HL-60 (cell line): Measurements from ENCODE around the gene DENND1B.

Experiments used
- DNase-seq, 2 experiments: peaks; one replicate each; pipeline ENCODE4 v3.0.0-alpha.2; 2010 to 2020; ENCODE audit warnings: low read depth in 1 of 2, low spot score in 1 of 2
- H3K27ac ChIP-seq: fragments of 250-450 bp; sonication (Bioruptor Pico); replicated peaks from 2 replicates; pipeline ENCODE4 v1.5.1; 2020; ENCODE audit warnings: mild to moderate bottlenecking, moderate library complexity
- H3K27me3 ChIP-seq: fragments of 250-450 bp; sonication (Bioruptor Pico); 2 replicates; pipeline ENCODE4 v1.5.1; 2021; ENCODE audit warnings: mild to moderate bottlenecking, moderate library complexity; ENCODE audit not compliant: insufficient read depth, poor library complexity, severe bottlenecking
- H3K4me3 ChIP-seq: replicated peaks from 2 replicates; pipeline ENCODE4 v1.5.1; 2011; ENCODE audit warnings: mild to moderate bottlenecking, control low read depth, low read length; ENCODE audit not compliant: insufficient read depth
- GABPA ChIP-seq: IDR thresholded peaks from 2 replicates; pipeline ENCODE4 v1.6.1; 2012; ENCODE audit warnings: low read depth
- POLR2AphosphoS5 ChIP-seq: IDR thresholded peaks from 2 replicates; pipeline ENCODE4 v1.6.1; 2012; ENCODE audit warnings: low read depth
- SPI1 ChIP-seq: IDR thresholded peaks from 2 replicates; pipeline ENCODE4 v1.6.1; 2012; ENCODE audit warnings: low read depth, mild to moderate bottlenecking, borderline replicate concordance
- TF ChIP-seq, protein P1 (sequence below): IDR thresholded peaks from 2 replicates; pipeline ENCODE4 v1.6.1; 2012; ENCODE audit warnings: low read depth; ENCODE audit not compliant: insufficient replicate concordance
- TF ChIP-seq, protein P2 (sequence below): IDR thresholded peaks from one replicate; pipeline ENCODE4 v1.5.1; 2011; ENCODE audit warnings: low read length, control low read depth, inconsistent platforms; ENCODE audit not compliant: insufficient read depth

DENND1B gene

DNA sequence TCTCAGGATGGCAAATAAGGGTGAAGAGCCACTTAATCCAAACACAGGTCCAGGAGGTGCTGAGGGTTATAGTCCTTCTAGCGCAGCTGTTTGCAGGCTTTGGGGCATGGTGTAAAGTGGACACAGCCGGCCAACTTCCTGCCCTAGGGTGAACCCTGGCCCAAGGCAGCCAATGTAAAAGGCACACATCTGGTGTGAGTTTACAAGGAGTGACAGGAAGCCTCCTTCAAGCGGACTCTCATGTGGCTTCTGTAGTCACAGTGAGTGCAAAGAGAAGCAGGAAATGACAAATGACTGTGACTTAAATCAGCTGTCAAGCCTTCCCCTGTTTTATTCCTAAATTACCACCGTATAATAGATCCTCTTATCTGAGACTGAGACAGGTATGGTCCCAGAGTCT is 294.2 kb downstream of the DENND1B start:
- Histone ChIP-seq H3K4me3 (no peak overlapping the region), H3K27ac (no peak overlapping the region), H3K27me3 (no peaks in the 10 kb centered on the region)
- DNase-seq = no peak
- TF ChIP-seq, protein P1, sequence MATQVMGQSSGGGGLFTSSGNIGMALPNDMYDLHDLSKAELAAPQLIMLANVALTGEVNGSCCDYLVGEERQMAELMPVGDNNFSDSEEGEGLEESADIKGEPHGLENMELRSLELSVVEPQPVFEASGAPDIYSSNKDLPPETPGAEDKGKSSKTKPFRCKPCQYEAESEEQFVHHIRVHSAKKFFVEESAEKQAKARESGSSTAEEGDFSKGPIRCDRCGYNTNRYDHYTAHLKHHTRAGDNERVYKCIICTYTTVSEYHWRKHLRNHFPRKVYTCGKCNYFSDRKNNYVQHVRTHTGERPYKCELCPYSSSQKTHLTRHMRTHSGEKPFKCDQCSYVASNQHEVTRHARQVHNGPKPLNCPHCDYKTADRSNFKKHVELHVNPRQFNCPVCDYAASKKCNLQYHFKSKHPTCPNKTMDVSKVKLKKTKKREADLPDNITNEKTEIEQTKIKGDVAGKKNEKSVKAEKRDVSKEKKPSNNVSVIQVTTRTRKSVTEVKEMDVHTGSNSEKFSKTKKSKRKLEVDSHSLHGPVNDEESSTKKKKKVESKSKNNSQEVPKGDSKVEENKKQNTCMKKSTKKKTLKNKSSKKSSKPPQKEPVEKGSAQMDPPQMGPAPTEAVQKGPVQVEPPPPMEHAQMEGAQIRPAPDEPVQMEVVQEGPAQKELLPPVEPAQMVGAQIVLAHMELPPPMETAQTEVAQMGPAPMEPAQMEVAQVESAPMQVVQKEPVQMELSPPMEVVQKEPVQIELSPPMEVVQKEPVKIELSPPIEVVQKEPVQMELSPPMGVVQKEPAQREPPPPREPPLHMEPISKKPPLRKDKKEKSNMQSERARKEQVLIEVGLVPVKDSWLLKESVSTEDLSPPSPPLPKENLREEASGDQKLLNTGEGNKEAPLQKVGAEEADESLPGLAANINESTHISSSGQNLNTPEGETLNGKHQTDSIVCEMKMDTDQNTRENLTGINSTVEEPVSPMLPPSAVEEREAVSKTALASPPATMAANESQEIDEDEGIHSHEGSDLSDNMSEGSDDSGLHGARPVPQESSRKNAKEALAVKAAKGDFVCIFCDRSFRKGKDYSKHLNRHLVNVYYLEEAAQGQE = no peak
- no peak for TF ChIP-seq GABPA
- TF ChIP-seq, protein P2, sequence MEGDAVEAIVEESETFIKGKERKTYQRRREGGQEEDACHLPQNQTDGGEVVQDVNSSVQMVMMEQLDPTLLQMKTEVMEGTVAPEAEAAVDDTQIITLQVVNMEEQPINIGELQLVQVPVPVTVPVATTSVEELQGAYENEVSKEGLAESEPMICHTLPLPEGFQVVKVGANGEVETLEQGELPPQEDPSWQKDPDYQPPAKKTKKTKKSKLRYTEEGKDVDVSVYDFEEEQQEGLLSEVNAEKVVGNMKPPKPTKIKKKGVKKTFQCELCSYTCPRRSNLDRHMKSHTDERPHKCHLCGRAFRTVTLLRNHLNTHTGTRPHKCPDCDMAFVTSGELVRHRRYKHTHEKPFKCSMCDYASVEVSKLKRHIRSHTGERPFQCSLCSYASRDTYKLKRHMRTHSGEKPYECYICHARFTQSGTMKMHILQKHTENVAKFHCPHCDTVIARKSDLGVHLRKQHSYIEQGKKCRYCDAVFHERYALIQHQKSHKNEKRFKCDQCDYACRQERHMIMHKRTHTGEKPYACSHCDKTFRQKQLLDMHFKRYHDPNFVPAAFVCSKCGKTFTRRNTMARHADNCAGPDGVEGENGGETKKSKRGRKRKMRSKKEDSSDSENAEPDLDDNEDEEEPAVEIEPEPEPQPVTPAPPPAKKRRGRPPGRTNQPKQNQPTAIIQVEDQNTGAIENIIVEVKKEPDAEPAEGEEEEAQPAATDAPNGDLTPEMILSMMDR = no peak

DNA sequence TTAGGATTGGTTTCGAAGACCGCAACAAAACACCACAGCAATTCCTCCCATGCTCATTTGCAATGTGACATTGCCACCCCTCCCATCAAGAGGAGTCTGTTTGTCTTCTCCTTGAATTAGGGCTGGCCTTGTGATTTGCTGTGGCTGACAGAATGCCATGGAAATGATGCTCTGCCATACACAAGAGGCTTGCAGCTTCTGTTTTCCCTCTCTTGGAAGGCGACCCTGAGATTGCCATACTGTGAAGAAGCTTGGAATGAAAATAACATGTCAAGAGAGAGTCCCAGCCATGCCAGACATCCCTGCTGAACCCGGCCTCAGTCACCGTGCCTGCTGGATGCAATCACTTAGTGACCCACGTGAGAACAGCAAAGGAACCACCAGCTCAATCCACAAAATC is 294.8 kb downstream of the DENND1B start:
- H3K4me3 ChIP-seq = no peak overlapping the region
- DNase-seq = no peak
- no peak overlapping the region for H3K27ac ChIP-seq
- no peaks in the 10 kb centered on the region for H3K27me3 ChIP-seq
- no peak for TF ChIP-seq POLR2AphosphoS5
- TF ChIP-seq SPI1 = no peak
- TF ChIP-seq, protein P1 = no peak
- TF ChIP-seq, protein P2 = no peak
- no peak for TF ChIP-seq GABPA

DNA sequence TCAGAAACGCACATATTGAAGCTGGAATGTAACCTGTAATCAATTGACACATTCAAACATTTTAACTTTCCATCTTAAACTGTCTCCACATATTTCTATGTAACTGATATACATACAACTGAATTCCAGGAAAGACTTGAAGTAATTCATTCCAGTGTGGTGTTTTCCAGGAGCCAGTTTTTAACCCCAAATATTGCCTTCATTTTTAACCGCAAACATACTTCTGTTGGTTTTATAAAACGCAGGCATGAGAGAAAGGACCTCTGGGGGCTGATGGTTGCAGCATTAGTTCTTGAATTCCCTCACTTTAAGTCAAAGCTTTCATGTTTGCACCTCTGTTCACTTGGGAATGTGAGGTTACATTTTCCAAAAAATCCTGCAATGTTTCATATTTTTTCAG is 303.1 kb downstream of the DENND1B start:
- no peak for TF ChIP-seq SPI1
- TF ChIP-seq GABPA = no peak
- TF ChIP-seq, protein P2 = no peak
- TF ChIP-seq, protein P1 = no peak
- TF ChIP-seq POLR2AphosphoS5 = no peak
- H3K4me3 ChIP-seq = no peak overlapping the region

More for the DNA sequence above, 303.1 kb downstream of the DENND1B start:
- DNase-seq = no peak
- H3K27me3 ChIP-seq = no peaks in the 10 kb centered on the region
- H3K27ac ChIP-seq = no peak overlapping the region
